Suprapubic skin (tissue), 4 donors: ENCODE measurements around the gene CCDC175. TPM values are rescaled to one million over a fixed set of nuclear protein-coding genes. Genes with fewer than 3 reads are reported as not detected.

Source experiments
- DNase-seq, 2 donors: peaks; one replicate each; pipeline ENCODE4 v3.0.0-alpha.2; 2019; ENCODE audit warnings: low spot score in 2 of 2
- H3K27ac ChIP-seq: fragments of 200-600 bp; sonication (generic); one replicate; pipeline ENCODE4 v1.5.1; 2019
- H3K27me3 ChIP-seq: fragments of 200-600 bp; sonication (generic); one replicate; pipeline ENCODE4 v1.5.1; 2019
- H3K36me3 ChIP-seq: fragments of 200-600 bp; sonication (generic); one replicate; pipeline ENCODE4 v1.5.1; 2019
- H3K4me1 ChIP-seq: fragments of 200-600 bp; sonication (generic); one replicate; pipeline ENCODE4 v1.5.1; 2019
- H3K4me3 ChIP-seq: fragments of 200-600 bp; sonication (generic); one replicate; pipeline ENCODE4 v1.5.1; 2019; ENCODE audit warnings: mild to moderate bottlenecking
- H3K9me3 ChIP-seq: fragments of 200-600 bp; sonication (generic); one replicate; pipeline ENCODE4 v1.5.1; 2019
- CTCF ChIP-seq, 2 donors: fragments of 200-600 bp in 1 of 2; fragments of 450-650 bp in 1 of 2; sonication (generic) in 1 of 2; IDR thresholded peaks; one replicate each; pipeline ENCODE4 v1.5.1; 2016 to 2019; ENCODE audit warnings: antibody characterized with exemption in 2 of 2, mild to moderate bottlenecking in 1 of 2, moderate library complexity in 1 of 2
- EP300 ChIP-seq: sonication (generic); formaldehyde crosslinking; IDR thresholded peaks from one replicate; pipeline ENCODE4 v1.6.1; 2017; ENCODE audit warnings: antibody characterized with exemption
- POLR2A ChIP-seq, 2 donors: fragments of 450-650 bp; IDR thresholded peaks; one replicate each; pipeline ENCODE4 v1.6.1; 2017; ENCODE audit warnings: antibody characterized with exemption in 2 of 2, mild to moderate bottlenecking in 2 of 2, moderate library complexity in 2 of 2
- POLR2AphosphoS5 ChIP-seq, 3 donors: sonication (generic); formaldehyde crosslinking; IDR thresholded peaks; one replicate each; pipeline ENCODE4 v1.6.1; 2017; ENCODE audit warnings: antibody characterized with exemption in 3 of 3
- WGBS: methylation state at CpG from one replicate; pipeline ENCODE4 v1.1.5; 2018; 5-methylcytosine and 5-hydroxymethylcytosine counted together
- total RNA-seq, 4 donors: library from RNA; depleted of rRNA; stranded (reverse); fragments of >200 nt; gene quantifications; one replicate each; pipeline ENCODE4 v1.1.0, GENCODE V29; 2016

CCDC175 gene
- total RNA-seq, 4 donors from 2014 or later = not detected

- Histone ChIP-seq H3K4me3 (no peak overlapping the region), H3K27me3 (no peaks in the 10 kb centered on the region), H3K4me1 (no peaks in the 10 kb centered on the region), H3K9me3 (no peaks in the 10 kb centered on the region), H3K27ac (no peak overlapping the region), H3K36me3 (peaks cover 52% of the 10 kb centered on the region)
- no peak for TF ChIP-seq CTCF (IDR thresholded peaks at IDR 0.05)
- no peak for TF ChIP-seq POLR2AphosphoS5 (IDR thresholded peaks at IDR 0.05)
- TF ChIP-seq POLR2A (IDR thresholded peaks at IDR 0.05) = no peak
- TF ChIP-seq EP300 = no peak
- DNase-seq = no peak
- 82% methylated on average over 3 of the region's 3 CpGs for WGBS
Observed at GRCh38 chr14:59500732-59501131, 75.9 kb downstream of the CCDC175 start.

GRCh38 chr14:59492384-59492783, 84.2 kb downstream of the CCDC175 start:
- H3K36me3 ChIP-seq = peaks cover 70% of the 10 kb centered on the region
- 90% methylated on average over 1 of the region's 1 CpG for WGBS
- DNase-seq = no peak

GRCh38 chr14:59490756-59491155, 85.9 kb downstream of the CCDC175 start:
- no peak for DNase-seq
- H3K4me1 ChIP-seq = peaks cover 13% of the 10 kb centered on the region
- H3K27me3 ChIP-seq = no peaks in the 10 kb centered on the region
- no peak overlapping the region for H3K27ac ChIP-seq
- WGBS = 90% methylated on average over 3 of the region's 3 CpGs
- no peaks in the 10 kb centered on the region for H3K9me3 ChIP-seq
- H3K4me3 ChIP-seq = no peak overlapping the region
- H3K36me3 ChIP-seq = peaks cover 61% of the 10 kb centered on the region
- TF ChIP-seq POLR2AphosphoS5 (IDR thresholded peaks at IDR 0.05) = no peak

More at GRCh38 chr14:59492384-59492783, 84.2 kb downstream of the CCDC175 start:
- Histone ChIP-seq H3K9me3 (no peaks in the 10 kb centered on the region), H3K27ac (no peak overlapping the region), H3K27me3 (no peaks in the 10 kb centered on the region), H3K4me1 (peaks cover 5% of the 10 kb centered on the region), H3K4me3 (no peak overlapping the region)
- no peak for TF ChIP-seq EP300

- Histone ChIP-seq H3K4me3 (peak overlapping the region; percentile 85), H3K27ac (peak overlapping the region; percentile 94), H3K9me3 (no peaks in the 10 kb centered on the region), H3K4me1 (peaks cover 48% of the 10 kb centered on the region), H3K27me3 (no peaks in the 10 kb centered on the region), H3K36me3 (peaks cover 20% of the 10 kb centered on the region)
- no peak for TF ChIP-seq CTCF (IDR thresholded peaks at IDR 0.05)
- no peak for TF ChIP-seq POLR2A (IDR thresholded peaks at IDR 0.05)
- TF ChIP-seq POLR2AphosphoS5 (IDR thresholded peaks at IDR 0.05) = no peak
- no peak for TF ChIP-seq EP300
- no peak for DNase-seq
- WGBS = 0% methylated on average over 13 of the region's 32 CpGs
Observed at GRCh38 chr14:59484639-59485175, 91.9 kb downstream of the CCDC175 start.

GRCh38 chr14:59483819-59484638, 92.6 kb downstream of the CCDC175 start, which contains the start of the genes JKAMP and L3HYPDH:
Gene JKAMP (plus strand): TSS chr14:59484517. CDS start chr14:59484590, 73 bp downstream.
Gene L3HYPDH (minus strand): TSS chr14:59484408. CDS start chr14:59484316, 92 bp downstream.
- Histone ChIP-seq H3K4me1 (peaks cover 48% of the 10 kb centered on the region), H3K27me3 (no peaks in the 10 kb centered on the region), H3K4me3 (peak within 1 kb of the TSS; percentile 85), H3K9me3 (no peaks in the 10 kb centered on the region), H3K36me3 (peaks cover 13% of the 10 kb centered on the region), H3K27ac (peak within 1 kb of the TSS; percentile 94)
- DNase-seq = peak; percentile 98
- under 1% methylated on average over 28 of the region's 92 CpGs for WGBS
- TF ChIP-seq CTCF (IDR thresholded peaks at IDR 0.05) (peak; percentile 20 to 62), POLR2AphosphoS5 (IDR thresholded peaks at IDR 0.05) (peak in 1 of 3 donors; percentile 26), POLR2A (IDR thresholded peaks at IDR 0.05) (peak in 1 of 2 donors; percentile 6), EP300 (no peak)

- Histone ChIP-seq H3K27ac (peak overlapping the region; percentile 94), H3K36me3 (peaks cover 7% of the 10 kb centered on the region), H3K4me1 (peaks cover 44% of the 10 kb centered on the region), H3K9me3 (no peaks in the 10 kb centered on the region), H3K4me3 (peak overlapping the region; percentile 85), H3K27me3 (no peaks in the 10 kb centered on the region)
- no peak for DNase-seq
- no peak for TF ChIP-seq CTCF (IDR thresholded peaks at IDR 0.05)
- no peak for TF ChIP-seq EP300
- no peak for TF ChIP-seq POLR2A (IDR thresholded peaks at IDR 0.05)
- no peak for TF ChIP-seq POLR2AphosphoS5 (IDR thresholded peaks at IDR 0.05)
- 2% methylated on average over 16 of the region's 16 CpGs for WGBS
Observed at GRCh38 chr14:59483363-59483762, 93.2 kb downstream of the CCDC175 start.
